Measurements from ENCODE around the gene SCNN1B. TPM values are rescaled to one million over a fixed set of nuclear protein-coding genes. Genes with fewer than 3 reads are reported as not detected.

The SCNN1B gene
- total RNA-seq, 1 experiment from 2014 or later, result not detected

GRCh38 chr16:23319861-23320615 lies 17.9 kb downstream of the SCNN1B start:
- Histone ChIP-seq H3K9ac (ENCODE audit: low read length) (no peak overlapping the region), H3K27me3 (ENCODE audit: low read length) (no peaks in the 10 kb centered on the region), H3K4me1 (ENCODE audit: low read length) (no peaks in the 10 kb centered on the region), H2AFZ (ENCODE audit: low read length) (no peak overlapping the region), H3K9me2 (replicated peaks; ENCODE audit: insufficient read depth, low read length) (no peaks in the 10 kb centered on the region), H3K36me3 (ENCODE audit: insufficient read depth, low read length) (no peaks in the 10 kb centered on the region), H3K9me3 (ENCODE audit: low read length) (no peaks in the 10 kb centered on the region), H3K4me2 (ENCODE audit: low read depth, low read length, poor library complexity, severe bottlenecking) (no peak overlapping the region), H3K27ac (ENCODE audit: low read length) (no peak overlapping the region), H3K4me3 (ENCODE audit: low read length) (no peak overlapping the region), H3K79me2 (ENCODE audit: low read length) (no peaks in the 10 kb centered on the region), H4K20me1 (ENCODE audit: insufficient read depth, low read depth, low read length) (no peaks in the 10 kb centered on the region)
- no peak for DNase-seq

GRCh38 chr16:23320693-23321092 lies 18.6 kb downstream of the SCNN1B start:
- H3K9me2 ChIP-seq (replicated peaks; ENCODE audit: insufficient read depth, low read length), result no peaks in the 10 kb centered on the region
- no peaks in the 10 kb centered on the region for H3K79me2 ChIP-seq (ENCODE audit: low read length)
- no peaks in the 10 kb centered on the region for H3K36me3 ChIP-seq (ENCODE audit: insufficient read depth, low read length)
- H4K20me1 ChIP-seq (ENCODE audit: insufficient read depth, low read depth, low read length), result no peaks in the 10 kb centered on the region
- H3K4me3 ChIP-seq (ENCODE audit: low read length), result no peak overlapping the region
- no peaks in the 10 kb centered on the region for H3K4me1 ChIP-seq (ENCODE audit: low read length)
- no peak overlapping the region for H3K4me2 ChIP-seq (ENCODE audit: low read depth, low read length, poor library complexity, severe bottlenecking)
- H3K27ac ChIP-seq (ENCODE audit: low read length), result no peak overlapping the region
- no peaks in the 10 kb centered on the region for H3K27me3 ChIP-seq (ENCODE audit: low read length)
- no peak for DNase-seq
- H2AFZ ChIP-seq (ENCODE audit: low read length), result no peak overlapping the region
- H3K9ac ChIP-seq (ENCODE audit: low read length), result no peak overlapping the region
- H3K9me3 ChIP-seq (ENCODE audit: low read length), result no peaks in the 10 kb centered on the region

GRCh38 chr16:23321206-23321875 lies 19.2 kb downstream of the SCNN1B start:
- no peaks in the 10 kb centered on the region for H3K9me3 ChIP-seq (ENCODE audit: low read length)
- H3K9ac ChIP-seq (ENCODE audit: low read length), result no peak overlapping the region
- DNase-seq, result no peak

GRCh38 chr16:23323224-23324030 lies 21.3 kb downstream of the SCNN1B start:
- H3K27me3 ChIP-seq (ENCODE audit: low read length), result no peaks in the 10 kb centered on the region
- H3K9me3 ChIP-seq (ENCODE audit: low read length), result no peaks in the 10 kb centered on the region
- H3K36me3 ChIP-seq (ENCODE audit: insufficient read depth, low read length), result no peaks in the 10 kb centered on the region
- no peaks in the 10 kb centered on the region for H3K4me1 ChIP-seq (ENCODE audit: low read length)
- H3K4me3 ChIP-seq (ENCODE audit: low read length), result no peak overlapping the region
- H3K9ac ChIP-seq (ENCODE audit: low read length), result no peak overlapping the region
- H3K9me2 ChIP-seq (replicated peaks; ENCODE audit: insufficient read depth, low read length), result no peaks in the 10 kb centered on the region
- no peak for DNase-seq
- no peaks in the 10 kb centered on the region for H3K79me2 ChIP-seq (ENCODE audit: low read length)
- H4K20me1 ChIP-seq (ENCODE audit: insufficient read depth, low read depth, low read length), result no peaks in the 10 kb centered on the region
- H3K4me2 ChIP-seq (ENCODE audit: low read depth, low read length, poor library complexity, severe bottlenecking), result no peak overlapping the region
- no peak overlapping the region for H2AFZ ChIP-seq (ENCODE audit: low read length)
- H3K27ac ChIP-seq (ENCODE audit: low read length), result no peak overlapping the region

More at GRCh38 chr16:23321206-23321875, 19.2 kb downstream of the SCNN1B start:
- no peaks in the 10 kb centered on the region for H3K36me3 ChIP-seq (ENCODE audit: insufficient read depth, low read length)
- H3K9me2 ChIP-seq (replicated peaks; ENCODE audit: insufficient read depth, low read length), result no peaks in the 10 kb centered on the region
- no peaks in the 10 kb centered on the region for H3K27me3 ChIP-seq (ENCODE audit: low read length)
- no peak overlapping the region for H3K4me2 ChIP-seq (ENCODE audit: low read depth, low read length, poor library complexity, severe bottlenecking)
- H2AFZ ChIP-seq (ENCODE audit: low read length), result no peak overlapping the region
- no peak overlapping the region for H3K4me3 ChIP-seq (ENCODE audit: low read length)
- H3K4me1 ChIP-seq (ENCODE audit: low read length), result no peaks in the 10 kb centered on the region
- no peaks in the 10 kb centered on the region for H4K20me1 ChIP-seq (ENCODE audit: insufficient read depth, low read depth, low read length)
- H3K27ac ChIP-seq (ENCODE audit: low read length), result no peak overlapping the region
- H3K79me2 ChIP-seq (ENCODE audit: low read length), result no peaks in the 10 kb centered on the region

- no peak for DNase-seq
- Histone ChIP-seq H3K4me2 (ENCODE audit: low read depth, low read length, poor library complexity, severe bottlenecking) (no peak overlapping the region), H3K79me2 (ENCODE audit: low read length) (no peaks in the 10 kb centered on the region), H3K4me1 (ENCODE audit: low read length) (no peaks in the 10 kb centered on the region), H3K9me3 (ENCODE audit: low read length) (no peaks in the 10 kb centered on the region), H3K27ac (ENCODE audit: low read length) (no peak overlapping the region), H4K20me1 (ENCODE audit: insufficient read depth, low read depth, low read length) (no peaks in the 10 kb centered on the region), H3K9ac (ENCODE audit: low read length) (no peak overlapping the region), H3K4me3 (ENCODE audit: low read length) (no peak overlapping the region), H2AFZ (ENCODE audit: low read length) (no peak overlapping the region), H3K36me3 (ENCODE audit: insufficient read depth, low read length) (no peaks in the 10 kb centered on the region), H3K9me2 (replicated peaks; ENCODE audit: insufficient read depth, low read length) (no peaks in the 10 kb centered on the region), H3K27me3 (ENCODE audit: low read length) (no peaks in the 10 kb centered on the region)
Observed at GRCh38 chr16:23324727-23325126, 22.6 kb downstream of the SCNN1B start.

GRCh38 chr16:23327836-23328235 lies 25.7 kb downstream of the SCNN1B start:
- Histone ChIP-seq H3K4me3 (ENCODE audit: low read length) (no peak overlapping the region), H3K36me3 (ENCODE audit: insufficient read depth, low read length) (no peaks in the 10 kb centered on the region), H3K27me3 (ENCODE audit: low read length) (no peaks in the 10 kb centered on the region), H3K9me2 (replicated peaks; ENCODE audit: insufficient read depth, low read length) (no peaks in the 10 kb centered on the region), H3K9ac (ENCODE audit: low read length) (no peak overlapping the region), H3K4me2 (ENCODE audit: low read depth, low read length, poor library complexity, severe bottlenecking) (no peak overlapping the region), H3K79me2 (ENCODE audit: low read length) (no peaks in the 10 kb centered on the region), H3K9me3 (ENCODE audit: low read length) (no peaks in the 10 kb centered on the region), H4K20me1 (ENCODE audit: insufficient read depth, low read depth, low read length) (no peaks in the 10 kb centered on the region), H3K4me1 (ENCODE audit: low read length) (no peaks in the 10 kb centered on the region), H3K27ac (ENCODE audit: low read length) (no peak overlapping the region), H2AFZ (ENCODE audit: low read length) (no peak overlapping the region)
- no peak for DNase-seq

GRCh38 chr16:23330161-23330560 lies 28.1 kb downstream of the SCNN1B start:
- no peaks in the 10 kb centered on the region for H3K27me3 ChIP-seq (ENCODE audit: low read length)
- DNase-seq, result no peak
- no peaks in the 10 kb centered on the region for H3K79me2 ChIP-seq (ENCODE audit: low read length)
- H3K9me2 ChIP-seq (replicated peaks; ENCODE audit: insufficient read depth, low read length), result no peaks in the 10 kb centered on the region
- H3K9ac ChIP-seq (ENCODE audit: low read length), result no peak overlapping the region
- H4K20me1 ChIP-seq (ENCODE audit: insufficient read depth, low read depth, low read length), result no peaks in the 10 kb centered on the region
- no peak overlapping the region for H3K4me3 ChIP-seq (ENCODE audit: low read length)
- no peaks in the 10 kb centered on the region for H3K9me3 ChIP-seq (ENCODE audit: low read length)
- H3K4me2 ChIP-seq (ENCODE audit: low read depth, low read length, poor library complexity, severe bottlenecking), result no peak overlapping the region
- H2AFZ ChIP-seq (ENCODE audit: low read length), result no peak overlapping the region
- peaks cover 14% of the 10 kb centered on the region for H3K4me1 ChIP-seq (ENCODE audit: low read length)
- no peak overlapping the region for H3K27ac ChIP-seq (ENCODE audit: low read length)
- H3K36me3 ChIP-seq (ENCODE audit: insufficient read depth, low read length), result no peaks in the 10 kb centered on the region

GRCh38 chr16:23330583-23331249 lies 28.6 kb downstream of the SCNN1B start:
- peaks cover 19% of the 10 kb centered on the region for H3K4me1 ChIP-seq (ENCODE audit: low read length)

More at GRCh38 chr16:23330583-23331249, 28.6 kb downstream of the SCNN1B start:
- Histone ChIP-seq H3K9me3 (ENCODE audit: low read length) (no peaks in the 10 kb centered on the region), H2AFZ (ENCODE audit: low read length) (no peak overlapping the region), H3K9me2 (replicated peaks; ENCODE audit: insufficient read depth, low read length) (no peaks in the 10 kb centered on the region), H3K36me3 (ENCODE audit: insufficient read depth, low read length) (no peaks in the 10 kb centered on the region), H3K27ac (ENCODE audit: low read length) (no peak overlapping the region), H4K20me1 (ENCODE audit: insufficient read depth, low read depth, low read length) (no peaks in the 10 kb centered on the region), H3K9ac (ENCODE audit: low read length) (no peak overlapping the region), H3K27me3 (ENCODE audit: low read length) (no peaks in the 10 kb centered on the region), H3K4me2 (ENCODE audit: low read depth, low read length, poor library complexity, severe bottlenecking) (no peak overlapping the region), H3K79me2 (ENCODE audit: low read length) (no peaks in the 10 kb centered on the region), H3K4me3 (ENCODE audit: low read length) (no peak overlapping the region)
- DNase-seq, result no peak
